ENCODE measurements around the gene ADAM12.

DNA sequence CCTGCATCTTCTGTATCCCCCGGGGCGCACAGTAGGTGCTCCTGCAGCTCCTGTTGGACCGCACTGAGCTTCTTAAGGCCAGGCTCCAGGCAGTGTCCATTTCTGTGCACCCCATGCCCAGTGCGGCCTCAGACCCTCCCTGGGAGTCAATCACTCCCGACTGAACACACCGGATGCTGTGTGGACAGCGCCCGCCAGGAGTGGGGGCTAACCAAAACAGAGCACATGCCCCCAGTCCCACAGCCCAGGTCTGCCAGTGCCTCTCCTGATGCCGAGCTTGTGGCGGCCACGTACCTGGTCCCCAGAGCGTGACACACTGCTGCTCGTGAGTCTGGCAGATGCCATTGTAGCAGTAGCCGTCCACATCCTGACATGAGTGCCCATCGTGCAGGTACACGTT lies 323.8 kb downstream of the ADAM12 start:
- TF ChIP-seq CTCF (IDR thresholded peaks at IDR 0.05) (no peak), IRF3 (IDR thresholded peaks at IDR 0.05; ENCODE audit: low read depth, low read length) (no peak), YY1 (IDR thresholded peaks at IDR 0.05; ENCODE audit: low read depth) (no peak), EZH2phosphoT487 (IDR thresholded peaks at IDR 0.05; ENCODE audit: borderline replicate concordance, low read depth) (no peak), EP300 (IDR thresholded peaks at IDR 0.05; ENCODE audit: borderline replicate concordance in 1 of 2, low read depth in 1 of 2, low read length in 1 of 2) (no peak), NRF1 (IDR thresholded peaks at IDR 0.05; ENCODE audit: low read depth, low read length) (no peak), TCF12 (IDR thresholded peaks at IDR 0.05) (no peak)
- TF ChIP-seq, protein P1, sequence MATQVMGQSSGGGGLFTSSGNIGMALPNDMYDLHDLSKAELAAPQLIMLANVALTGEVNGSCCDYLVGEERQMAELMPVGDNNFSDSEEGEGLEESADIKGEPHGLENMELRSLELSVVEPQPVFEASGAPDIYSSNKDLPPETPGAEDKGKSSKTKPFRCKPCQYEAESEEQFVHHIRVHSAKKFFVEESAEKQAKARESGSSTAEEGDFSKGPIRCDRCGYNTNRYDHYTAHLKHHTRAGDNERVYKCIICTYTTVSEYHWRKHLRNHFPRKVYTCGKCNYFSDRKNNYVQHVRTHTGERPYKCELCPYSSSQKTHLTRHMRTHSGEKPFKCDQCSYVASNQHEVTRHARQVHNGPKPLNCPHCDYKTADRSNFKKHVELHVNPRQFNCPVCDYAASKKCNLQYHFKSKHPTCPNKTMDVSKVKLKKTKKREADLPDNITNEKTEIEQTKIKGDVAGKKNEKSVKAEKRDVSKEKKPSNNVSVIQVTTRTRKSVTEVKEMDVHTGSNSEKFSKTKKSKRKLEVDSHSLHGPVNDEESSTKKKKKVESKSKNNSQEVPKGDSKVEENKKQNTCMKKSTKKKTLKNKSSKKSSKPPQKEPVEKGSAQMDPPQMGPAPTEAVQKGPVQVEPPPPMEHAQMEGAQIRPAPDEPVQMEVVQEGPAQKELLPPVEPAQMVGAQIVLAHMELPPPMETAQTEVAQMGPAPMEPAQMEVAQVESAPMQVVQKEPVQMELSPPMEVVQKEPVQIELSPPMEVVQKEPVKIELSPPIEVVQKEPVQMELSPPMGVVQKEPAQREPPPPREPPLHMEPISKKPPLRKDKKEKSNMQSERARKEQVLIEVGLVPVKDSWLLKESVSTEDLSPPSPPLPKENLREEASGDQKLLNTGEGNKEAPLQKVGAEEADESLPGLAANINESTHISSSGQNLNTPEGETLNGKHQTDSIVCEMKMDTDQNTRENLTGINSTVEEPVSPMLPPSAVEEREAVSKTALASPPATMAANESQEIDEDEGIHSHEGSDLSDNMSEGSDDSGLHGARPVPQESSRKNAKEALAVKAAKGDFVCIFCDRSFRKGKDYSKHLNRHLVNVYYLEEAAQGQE (IDR thresholded peaks at IDR 0.05; ENCODE audit: low read depth, low read length): no peak
- TF ChIP-seq, protein P2, sequence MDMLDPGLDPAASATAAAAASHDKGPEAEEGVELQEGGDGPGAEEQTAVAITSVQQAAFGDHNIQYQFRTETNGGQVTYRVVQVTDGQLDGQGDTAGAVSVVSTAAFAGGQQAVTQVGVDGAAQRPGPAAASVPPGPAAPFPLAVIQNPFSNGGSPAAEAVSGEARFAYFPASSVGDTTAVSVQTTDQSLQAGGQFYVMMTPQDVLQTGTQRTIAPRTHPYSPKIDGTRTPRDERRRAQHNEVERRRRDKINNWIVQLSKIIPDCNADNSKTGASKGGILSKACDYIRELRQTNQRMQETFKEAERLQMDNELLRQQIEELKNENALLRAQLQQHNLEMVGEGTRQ (IDR thresholded peaks at IDR 0.05; ENCODE audit: borderline replicate concordance, low read depth, low read length): no peak

Data from SK-N-SH (cell line).